Activated CD8-positive, alpha-beta memory T cell treated with anti-CD3 and anti-CD28 coated beads, Interleukin-2, amount 10 ng/mL, durations not matched to agents 7 days and 5 days (primary cell): ENCODE data around the gene KRTAP12-3. TPM values are rescaled to one million over a fixed set of nuclear protein-coding genes. Genes with fewer than 3 reads are reported as not detected.
"Not testable (repeated sequence)": the region's sequence is repeated elsewhere in the genome, so short reads cannot be mapped to it uniquely, and the experiment has no call there.

Experiments used
- ATAC-seq: fragments of 150-1000 bp; cut with Tn5 transposase; one replicate; pipeline ENCODE4 v1.10.0; 2021; ENCODE audit warnings: moderate library complexity
- CTCF ChIA-PET: fragments of 350-600 bp; sonication (Branson Sonifier 250); formaldehyde crosslinking; loops from one replicate; lab custom pipeline; 2021; ENCODE audit warnings: antibody characterized with exemption; lab: Charles Lee
- DNase-seq: peaks from one replicate; pipeline ENCODE4 v3.0.0-alpha.2; 2020
- H3K27ac Mint-ChIP-seq: one replicate; pipeline ENCODE4 v1.8.0; 2021; ENCODE audit warnings: mild to moderate bottlenecking, mixed read lengths
- H3K27me3 Mint-ChIP-seq: one replicate; pipeline ENCODE4 v1.8.0; 2021; ENCODE audit warnings: mixed read lengths
- H3K36me3 Mint-ChIP-seq: one replicate; pipeline ENCODE4 v1.8.0; 2021; ENCODE audit warnings: mild to moderate bottlenecking, mixed read lengths
- H3K4me1 Mint-ChIP-seq: one replicate; pipeline ENCODE4 v1.8.0; 2021; ENCODE audit warnings: mixed read lengths
- H3K4me3 Mint-ChIP-seq: one replicate; pipeline ENCODE4 v1.8.0; 2021; ENCODE audit warnings: mild to moderate bottlenecking, moderate library complexity, mixed read lengths
- H3K9me3 Mint-ChIP-seq: one replicate; pipeline ENCODE4 v1.8.0; 2022; ENCODE audit warnings: low read depth, mixed read lengths
- total RNA-seq, 2 experiments: library from RNA; stranded (reverse); gene quantifications; one replicate each; pipeline ENCODE4 v1.2.3, GENCODE V29; 2021

The KRTAP12-3 gene, protein sequence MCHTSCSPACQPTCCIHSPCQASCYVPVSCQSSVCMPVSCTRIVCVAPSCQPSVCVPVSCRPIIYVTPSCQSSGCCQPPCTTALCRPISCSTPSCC
- total RNA-seq: not detected

DNA sequence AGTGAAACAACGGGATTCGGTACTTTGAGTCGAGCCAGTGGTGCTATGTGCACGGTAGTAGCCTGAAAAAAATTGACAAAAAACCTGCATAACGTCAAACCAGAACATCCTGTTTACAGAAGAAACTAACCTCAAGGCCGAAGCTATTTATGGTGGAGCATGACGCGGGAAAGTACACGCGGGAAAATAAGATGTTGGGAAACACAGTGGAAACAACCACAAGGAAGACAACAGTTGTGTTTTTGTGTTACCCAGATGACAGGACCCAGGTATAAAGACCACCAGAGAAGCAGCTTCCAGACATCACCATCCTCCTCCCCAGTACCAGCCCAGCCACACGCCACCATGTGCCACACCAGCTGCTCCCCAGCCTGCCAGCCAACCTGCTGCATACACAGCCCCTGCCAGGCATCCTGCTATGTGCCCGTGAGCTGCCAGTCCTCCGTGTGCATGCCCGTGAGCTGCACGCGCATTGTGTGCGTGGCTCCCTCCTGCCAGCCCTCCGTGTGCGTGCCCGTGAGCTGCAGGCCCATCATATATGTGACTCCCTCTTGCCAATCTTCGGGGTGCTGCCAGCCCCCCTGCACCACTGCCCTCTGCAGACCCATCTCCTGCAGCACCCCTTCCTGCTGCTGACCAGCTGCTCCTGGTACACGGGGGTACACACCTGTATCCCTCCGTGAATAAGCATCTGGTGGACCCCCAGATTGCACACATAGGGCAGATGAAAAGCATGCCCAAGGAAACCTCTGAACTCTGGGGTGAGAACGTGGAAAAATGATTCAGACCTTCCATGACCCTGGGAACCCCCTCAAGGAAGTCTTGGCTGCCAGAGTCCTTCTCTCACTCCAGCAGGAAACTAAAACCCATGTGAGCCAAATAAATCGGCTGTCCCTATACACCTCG is at the start of gene KRTAP12-3:
TSS of gene KRTAP12-3 (plus strand) at position 298 of the 906 bp plus-strand sequence. CDS start at position 346, 48 bp downstream.
- H3K4me1 Mint-ChIP-seq: peaks cover 64% of the 10 kb centered on the region
- ATAC-seq: peak; percentile 84
- H3K27me3 Mint-ChIP-seq: peaks cover 4% of the 10 kb centered on the region
- DNase-seq: peak; percentile 70
- peak within 1 kb of the TSS; percentile 61 for H3K4me3 Mint-ChIP-seq
- H3K36me3 Mint-ChIP-seq: peaks cover 54% of the 10 kb centered on the region
- CTCF ChIA-PET: interaction anchor here (1.0 to 1.6 kb wide), 4 partner anchors 8 to 144 kb away, joined by 3 to 4 read pairs (median 4); partner anchors contain the start of gene UBE2G2
- H3K9me3 Mint-ChIP-seq: peaks cover 19% of the 10 kb centered on the region
- H3K27ac Mint-ChIP-seq: peak within 1 kb of the TSS; percentile 96

DNA sequence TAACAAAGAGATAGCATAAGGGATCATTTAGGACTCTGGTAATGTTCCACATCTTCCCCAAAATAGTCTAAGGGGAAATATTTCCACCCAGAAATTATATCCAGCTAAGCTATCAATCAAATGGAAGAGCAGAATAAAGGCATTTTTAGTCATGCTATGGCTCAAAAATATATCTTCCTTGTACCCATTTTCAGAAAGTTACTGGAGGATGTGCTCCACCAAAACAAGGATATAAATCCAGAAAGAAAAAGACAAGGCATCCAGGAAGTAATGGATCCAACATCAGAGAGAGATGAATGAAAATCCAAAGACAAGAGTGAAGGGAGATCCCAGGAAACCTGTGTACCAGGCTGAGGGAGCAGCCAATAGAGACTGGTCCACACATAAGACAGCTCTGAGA is 48.5 kb upstream of the KRTAP12-3 start:
- DNase-seq (no peak), ATAC-seq (no peak)
- CTCF ChIA-PET: no interaction called here
- H3K36me3 Mint-ChIP-seq: peaks cover 6% of the 10 kb centered on the region
- peaks cover 16% of the 10 kb centered on the region for H3K9me3 Mint-ChIP-seq
- H3K4me1 Mint-ChIP-seq: no peaks in the 10 kb centered on the region
- H3K4me3 Mint-ChIP-seq: no peak overlapping the region
- no peak overlapping the region for H3K27ac Mint-ChIP-seq
- H3K27me3 Mint-ChIP-seq: peaks cover 23% of the 10 kb centered on the region

GRCh38 chr21:44610157-44610843 is 47.4 kb upstream of the KRTAP12-3 start:
- peaks cover 14% of the 10 kb centered on the region for H3K27me3 Mint-ChIP-seq
- H3K4me1 Mint-ChIP-seq, H3K36me3 Mint-ChIP-seq, ATAC-seq, H3K27ac Mint-ChIP-seq, DNase-seq, CTCF ChIA-PET, H3K4me3 Mint-ChIP-seq: not testable (repeated sequence)
- peaks cover 16% of the 10 kb centered on the region for H3K9me3 Mint-ChIP-seq

DNA sequence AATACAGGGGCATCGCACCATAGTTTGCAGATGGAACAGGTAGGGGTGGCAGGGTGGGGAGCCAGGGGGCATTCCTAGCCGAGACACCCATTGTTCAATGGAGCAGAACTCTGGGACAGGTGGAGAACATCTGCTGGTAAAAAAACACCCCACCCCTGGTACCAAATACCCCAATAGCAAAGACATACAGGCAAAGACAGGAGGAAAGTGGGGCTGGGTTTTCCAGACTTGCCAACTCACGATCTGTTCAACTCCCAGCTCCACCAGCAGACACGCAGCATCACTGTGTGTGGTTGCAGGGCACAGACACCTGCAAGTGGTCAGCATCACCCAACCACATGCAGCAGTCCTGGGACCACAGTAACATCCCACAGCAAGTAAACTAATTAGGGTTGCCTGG is 46.2 kb upstream of the KRTAP12-3 start:
- Mint-ChIP-seq H3K4me1 (no peaks in the 10 kb centered on the region), H3K36me3 (peaks cover 6% of the 10 kb centered on the region), H3K27me3 (peaks cover 7% of the 10 kb centered on the region), H3K4me3 (no peak overlapping the region), H3K9me3 (peaks cover 16% of the 10 kb centered on the region), H3K27ac (no peak overlapping the region)
- CTCF ChIA-PET: interaction anchor here (0.6 kb wide), 1 partner anchor 688 kb away, joined by 3 read pairs; no protein-coding TSS in a partner anchor
- DNase-seq: no peak
- ATAC-seq: no peak

DNA sequence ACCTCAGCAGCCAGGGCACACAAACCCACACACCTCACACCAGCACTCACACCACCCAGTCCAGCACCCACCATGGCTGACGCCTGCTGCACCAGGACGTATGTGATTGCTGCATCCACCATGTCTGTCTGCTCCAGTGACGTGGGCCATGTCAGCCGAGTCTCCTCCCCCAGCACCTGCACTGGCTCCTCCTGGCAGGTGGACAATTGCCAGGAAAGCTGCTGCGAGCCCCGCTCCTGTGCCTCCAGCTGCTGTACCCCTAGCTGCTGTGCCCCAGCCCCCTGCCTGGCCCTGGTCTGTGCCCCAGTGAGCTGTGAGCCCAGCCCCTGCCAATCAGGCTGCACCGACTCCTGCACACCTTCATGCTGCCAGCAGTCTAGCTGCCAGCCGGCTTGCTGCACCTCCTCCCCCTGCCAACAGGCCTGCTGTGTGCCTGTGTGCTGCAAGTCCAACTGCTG is 45.7 kb upstream of the KRTAP12-3 start, which contains the start of gene KRTAP10-8:
TSS of gene KRTAP10-8 (plus strand) at position 51 of the 458 bp plus-strand sequence. CDS start at position 73, 22 bp downstream.
- Mint-ChIP-seq H3K27me3 (peaks cover 6% of the 10 kb centered on the region), H3K9me3 (peaks cover 16% of the 10 kb centered on the region), H3K27ac (no peak within 1 kb of the TSS), H3K4me1 (no peaks in the 10 kb centered on the region), H3K36me3 (peaks cover 6% of the 10 kb centered on the region), H3K4me3 (no peak within 1 kb of the TSS)
- CTCF ChIA-PET: no interaction called here
- DNase-seq (no peak), ATAC-seq (no peak)

DNA sequence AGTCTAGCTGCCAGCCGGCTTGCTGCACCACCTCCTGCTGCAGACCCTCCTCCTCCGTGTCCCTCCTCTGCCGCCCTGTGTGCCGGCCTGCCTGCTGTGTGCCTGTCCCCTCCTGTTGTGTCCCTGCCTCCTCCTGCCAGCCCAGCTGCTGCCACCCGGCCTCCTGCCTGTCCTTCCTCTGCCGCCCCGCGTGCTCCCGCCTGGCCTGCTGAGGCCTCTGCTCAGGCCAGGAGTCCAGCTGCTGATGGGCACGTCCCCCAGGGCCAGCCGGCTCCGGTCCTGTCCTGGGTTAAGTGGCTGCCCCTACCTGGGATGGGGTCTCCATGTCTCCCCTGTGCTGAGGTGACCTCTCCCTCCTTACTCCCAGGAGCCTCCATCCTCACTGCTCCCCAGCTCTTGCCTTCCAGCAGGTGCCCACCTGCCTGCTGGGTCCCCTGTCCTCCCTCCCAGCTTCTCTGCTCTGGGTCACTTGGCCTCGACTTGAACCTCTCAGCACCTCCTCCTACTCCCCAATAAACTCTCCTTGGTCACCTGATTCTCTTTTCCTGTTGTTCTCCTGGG is 45.0 kb upstream of the KRTAP12-3 start:
- Mint-ChIP-seq H3K27ac (no peak overlapping the region), H3K4me3 (no peak overlapping the region), H3K27me3 (peaks cover 6% of the 10 kb centered on the region), H3K9me3 (peaks cover 16% of the 10 kb centered on the region), H3K4me1 (no peaks in the 10 kb centered on the region), H3K36me3 (peaks cover 6% of the 10 kb centered on the region)
- DNase-seq (no peak), ATAC-seq (no peak)
- CTCF ChIA-PET: no interaction called here

DNA sequence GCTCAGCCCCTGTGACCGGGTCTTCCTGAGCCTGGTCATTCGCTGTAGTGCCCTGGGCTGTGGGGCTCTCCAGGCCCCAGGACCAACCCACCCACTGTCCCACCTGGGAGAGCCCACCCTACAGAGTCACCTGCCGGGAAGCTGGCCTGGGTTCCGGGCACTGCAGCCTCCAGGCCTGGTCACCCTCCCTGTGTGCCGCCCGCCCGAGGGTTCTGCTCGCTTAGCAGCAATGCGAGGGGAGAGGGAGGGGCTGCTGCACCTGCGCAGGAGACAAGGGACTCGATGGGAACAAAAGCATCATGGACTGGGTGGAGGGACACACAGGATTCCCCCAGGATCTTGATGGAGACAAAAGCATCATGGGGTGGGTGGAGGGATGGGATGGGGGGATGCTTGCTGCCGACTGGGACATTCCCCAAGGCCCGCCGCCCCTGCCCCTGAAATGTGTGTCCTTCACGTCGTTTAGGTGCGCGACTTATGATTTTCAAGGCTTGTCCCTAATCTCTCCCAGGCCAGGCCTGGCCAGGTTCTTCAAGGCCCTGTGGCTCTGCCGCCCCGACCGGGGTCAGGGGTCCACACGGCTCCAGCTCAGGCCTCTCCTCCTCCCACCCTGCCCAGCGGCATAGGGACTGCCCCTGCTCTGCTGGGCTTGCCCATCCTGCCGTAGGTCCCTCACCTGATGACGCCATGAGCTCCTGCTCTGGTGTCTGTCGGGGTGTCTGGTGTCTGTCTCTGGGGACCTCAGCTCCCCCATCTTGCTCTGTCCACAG is 44.2 kb upstream of the KRTAP12-3 start:
- Mint-ChIP-seq H3K9me3 (peaks cover 16% of the 10 kb centered on the region), H3K4me1 (peaks cover 6% of the 10 kb centered on the region), H3K36me3 (peaks cover 12% of the 10 kb centered on the region), H3K4me3 (no peak overlapping the region), H3K27me3 (peaks cover 4% of the 10 kb centered on the region), H3K27ac (no peak overlapping the region)
- no peak for ATAC-seq
- no peak for DNase-seq
- CTCF ChIA-PET: no interaction called here

GRCh38 chr21:44614161-44614631 is 43.5 kb upstream of the KRTAP12-3 start:
- H3K36me3 Mint-ChIP-seq: peaks cover 18% of the 10 kb centered on the region
- peaks cover 12% of the 10 kb centered on the region for H3K4me1 Mint-ChIP-seq
- peaks cover 14% of the 10 kb centered on the region for H3K9me3 Mint-ChIP-seq
- ATAC-seq: no peak
- no peak for DNase-seq
- no peak overlapping the region for H3K4me3 Mint-ChIP-seq
- peaks cover 2% of the 10 kb centered on the region for H3K27me3 Mint-ChIP-seq
- CTCF ChIA-PET: no interaction called here
- H3K27ac Mint-ChIP-seq: no peak overlapping the region

DNA sequence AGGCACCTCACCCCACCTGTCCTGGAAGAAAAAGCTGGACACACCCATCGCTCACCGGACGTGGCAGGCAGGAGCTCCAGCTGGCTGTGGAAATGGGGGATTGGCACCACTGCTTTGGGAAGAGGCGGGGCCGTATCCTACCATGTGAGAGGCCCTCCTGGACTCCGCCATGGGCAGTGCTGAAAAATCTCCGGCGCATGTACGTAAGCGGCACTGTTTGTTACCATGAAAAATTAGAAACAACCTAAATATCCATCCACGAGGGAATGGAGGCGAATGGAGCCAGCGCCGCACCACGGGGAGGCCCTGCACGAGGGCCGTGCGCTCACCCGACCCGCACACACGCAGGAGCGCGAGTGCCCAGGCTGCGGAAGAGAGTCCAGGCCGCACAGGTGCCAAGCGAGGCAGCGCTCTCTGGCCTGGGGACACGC is 42.8 kb upstream of the KRTAP12-3 start:
- Mint-ChIP-seq H3K27ac (no peak overlapping the region), H3K27me3 (no peaks in the 10 kb centered on the region), H3K4me1 (peaks cover 19% of the 10 kb centered on the region), H3K4me3 (no peak overlapping the region), H3K36me3 (peaks cover 20% of the 10 kb centered on the region), H3K9me3 (peaks cover 13% of the 10 kb centered on the region)
- DNase-seq: no peak
- no peak for ATAC-seq
- CTCF ChIA-PET: no interaction called here

- Mint-ChIP-seq H3K27me3 (no peaks in the 10 kb centered on the region), H3K27ac (no peak overlapping the region), H3K9me3 (peaks cover 16% of the 10 kb centered on the region), H3K4me1 (peaks cover 21% of the 10 kb centered on the region), H3K4me3 (no peak overlapping the region), H3K36me3 (peaks cover 23% of the 10 kb centered on the region)
- ATAC-seq (no peak), DNase-seq (no peak)
- CTCF ChIA-PET: no interaction called here
These were observed 42.3 kb upstream of the KRTAP12-3 start for GRCh38 chr21:44615466-44615865.

- ATAC-seq: no peak
- H3K4me3 Mint-ChIP-seq: no peak overlapping the region
- peaks cover 21% of the 10 kb centered on the region for H3K9me3 Mint-ChIP-seq
- DNase-seq: no peak
- H3K4me1 Mint-ChIP-seq: peaks cover 21% of the 10 kb centered on the region
- H3K27me3 Mint-ChIP-seq: no peaks in the 10 kb centered on the region
- H3K27ac Mint-ChIP-seq: no peak overlapping the region
- CTCF ChIA-PET: no interaction called here
- H3K36me3 Mint-ChIP-seq: peaks cover 28% of the 10 kb centered on the region
These were observed 41.7 kb upstream of the KRTAP12-3 start for GRCh38 chr21:44615911-44616590.

DNA sequence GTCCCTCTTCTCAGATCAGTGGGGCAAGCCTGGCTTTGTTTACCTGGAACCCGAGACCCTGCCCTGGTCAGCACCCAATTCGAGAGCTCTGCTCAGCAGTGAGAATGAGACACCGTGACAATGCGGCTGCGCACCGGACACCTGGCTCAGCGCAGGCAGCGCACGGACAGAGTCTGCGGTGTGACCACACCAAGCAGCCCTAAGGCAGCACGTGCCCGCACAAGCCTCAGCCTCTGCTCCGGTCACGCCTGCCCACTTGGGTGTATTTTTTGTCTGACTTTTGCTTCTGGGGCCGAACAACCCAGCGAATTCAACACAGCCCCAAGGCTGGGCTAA is 41.2 kb upstream of the KRTAP12-3 start:
- DNase-seq (no peak), ATAC-seq (no peak)
- H3K27ac Mint-ChIP-seq: no peak overlapping the region
- H3K27me3 Mint-ChIP-seq: no peaks in the 10 kb centered on the region
- CTCF ChIA-PET: no interaction called here
- H3K36me3 Mint-ChIP-seq: peaks cover 28% of the 10 kb centered on the region
- peaks cover 21% of the 10 kb centered on the region for H3K4me1 Mint-ChIP-seq
- peaks cover 17% of the 10 kb centered on the region for H3K9me3 Mint-ChIP-seq
- no peak overlapping the region for H3K4me3 Mint-ChIP-seq
